ENCODE measurements around the gene LRRC32. TPM values are rescaled to one million over a fixed set of nuclear protein-coding genes. Genes with fewer than 3 reads are reported as not detected.

LRRC32 gene
- total and polyA plus RNA-seq, 9 of the 15 experiments (the other 6 are each of a cell fraction or from before 2014, with no cell fraction given), result 0.10 to 0.50 (median 0.19) TPM; not detected in 5

- TF ChIP-seq, protein P1, sequence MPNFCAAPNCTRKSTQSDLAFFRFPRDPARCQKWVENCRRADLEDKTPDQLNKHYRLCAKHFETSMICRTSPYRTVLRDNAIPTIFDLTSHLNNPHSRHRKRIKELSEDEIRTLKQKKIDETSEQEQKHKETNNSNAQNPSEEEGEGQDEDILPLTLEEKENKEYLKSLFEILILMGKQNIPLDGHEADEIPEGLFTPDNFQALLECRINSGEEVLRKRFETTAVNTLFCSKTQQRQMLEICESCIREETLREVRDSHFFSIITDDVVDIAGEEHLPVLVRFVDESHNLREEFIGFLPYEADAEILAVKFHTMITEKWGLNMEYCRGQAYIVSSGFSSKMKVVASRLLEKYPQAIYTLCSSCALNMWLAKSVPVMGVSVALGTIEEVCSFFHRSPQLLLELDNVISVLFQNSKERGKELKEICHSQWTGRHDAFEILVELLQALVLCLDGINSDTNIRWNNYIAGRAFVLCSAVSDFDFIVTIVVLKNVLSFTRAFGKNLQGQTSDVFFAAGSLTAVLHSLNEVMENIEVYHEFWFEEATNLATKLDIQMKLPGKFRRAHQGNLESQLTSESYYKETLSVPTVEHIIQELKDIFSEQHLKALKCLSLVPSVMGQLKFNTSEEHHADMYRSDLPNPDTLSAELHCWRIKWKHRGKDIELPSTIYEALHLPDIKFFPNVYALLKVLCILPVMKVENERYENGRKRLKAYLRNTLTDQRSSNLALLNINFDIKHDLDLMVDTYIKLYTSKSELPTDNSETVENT (CRISPR knock-in tag; IDR thresholded peaks at IDR 0.05), result no peak
- TF ChIP-seq, protein P2, sequence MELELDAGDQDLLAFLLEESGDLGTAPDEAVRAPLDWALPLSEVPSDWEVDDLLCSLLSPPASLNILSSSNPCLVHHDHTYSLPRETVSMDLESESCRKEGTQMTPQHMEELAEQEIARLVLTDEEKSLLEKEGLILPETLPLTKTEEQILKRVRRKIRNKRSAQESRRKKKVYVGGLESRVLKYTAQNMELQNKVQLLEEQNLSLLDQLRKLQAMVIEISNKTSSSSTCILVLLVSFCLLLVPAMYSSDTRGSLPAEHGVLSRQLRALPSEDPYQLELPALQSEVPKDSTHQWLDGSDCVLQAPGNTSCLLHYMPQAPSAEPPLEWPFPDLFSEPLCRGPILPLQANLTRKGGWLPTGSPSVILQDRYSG (tag; conservative IDR thresholded peaks at IDR 0.05; ENCODE audit: low read depth), result no peak
- TF ChIP-seq NFATC3 (IDR thresholded peaks at IDR 0.05) (0 out of 2 replicates have a peak, but pooled peaks have one; percentile 29), XRCC4 (IDR thresholded peaks at IDR 0.05; ENCODE audit: extremely low read depth, insufficient read depth, insufficient read length) (no peak), ZNF224 (CRISPR knock-in tag; IDR thresholded peaks at IDR 0.05) (no peak), ZNF644 (tag; IDR thresholded peaks at IDR 0.05; ENCODE audit: low read depth) (no peak), ZNF311 (CRISPR knock-in tag; IDR thresholded peaks at IDR 0.05) (peak; percentile 48; the same call in 1 of the 2 replicates), BRD4 (IDR thresholded peaks at IDR 0.05) (no peak), CC2D1A (IDR thresholded peaks at IDR 0.05) (peak; percentile 83; the same call in 1 of the 2 replicates), ETV6 (IDR thresholded peaks at IDR 0.05; ENCODE audit: borderline replicate concordance in 1 of 2, low read depth in 2 of 2, low read length in 1 of 2) (no peak), ETV6 (CRISPR knock-in tag; IDR thresholded peaks at IDR 0.05; ENCODE audit: borderline replicate concordance) (no peak), PRPF4 (IDR thresholded peaks at IDR 0.05; ENCODE audit: insufficient read depth, low read depth, low read length, poor library complexity, severe bottlenecking) (no peak), ADNP (tag; IDR thresholded peaks at IDR 0.05) (peak; percentile 94), TAL1 (IDR thresholded peaks at IDR 0.05) (peak; percentile 94), BRCA1 (IDR thresholded peaks at IDR 0.05) (no peak), BRCA1 (CRISPR knock-in tag; IDR thresholded peaks at IDR 0.05) (no peak), ARID2 (IDR thresholded peaks at IDR 0.05) (no peak), MEIS2 (IDR thresholded peaks at IDR 0.05; ENCODE audit: partially characterized antibody) (peak; percentile 46), ZNF175 (CRISPR knock-in tag; IDR thresholded peaks at IDR 0.05; ENCODE audit: low read depth) (peak; percentile 32; the same call in 1 of the 2 replicates), FOXP4 (CRISPR knock-in tag; IDR thresholded peaks at IDR 0.05; ENCODE audit: borderline replicate concordance) (peak; percentile 50; the same call in 1 of the 2 replicates), SMAD4 (CRISPR knock-in tag; conservative IDR thresholded peaks at IDR 0.05) (peak; percentile 94)
- TF ChIP-seq, protein P3, sequence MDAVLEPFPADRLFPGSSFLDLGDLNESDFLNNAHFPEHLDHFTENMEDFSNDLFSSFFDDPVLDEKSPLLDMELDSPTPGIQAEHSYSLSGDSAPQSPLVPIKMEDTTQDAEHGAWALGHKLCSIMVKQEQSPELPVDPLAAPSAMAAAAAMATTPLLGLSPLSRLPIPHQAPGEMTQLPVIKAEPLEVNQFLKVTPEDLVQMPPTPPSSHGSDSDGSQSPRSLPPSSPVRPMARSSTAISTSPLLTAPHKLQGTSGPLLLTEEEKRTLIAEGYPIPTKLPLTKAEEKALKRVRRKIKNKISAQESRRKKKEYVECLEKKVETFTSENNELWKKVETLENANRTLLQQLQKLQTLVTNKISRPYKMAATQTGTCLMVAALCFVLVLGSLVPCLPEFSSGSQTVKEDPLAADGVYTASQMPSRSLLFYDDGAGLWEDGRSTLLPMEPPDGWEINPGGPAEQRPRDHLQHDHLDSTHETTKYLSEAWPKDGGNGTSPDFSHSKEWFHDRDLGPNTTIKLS (IDR thresholded peaks at IDR 0.05; ENCODE audit: borderline replicate concordance, low read depth), result peak; percentile 62
These were observed 32.0 kb upstream of the LRRC32 start (continued) for GRCh38 chr11:76702336-76703128.
